PC-3 (cell line): ENCODE data around the gene GAB1.

Experiments
- EZH2 ChIP-seq: fragments of 300-600 bp; sonication (generic); IDR thresholded peaks from one replicate; pipeline ENCODE4 v1.6.1; 2017; ENCODE audit warnings: antibody characterized with exemption, mild to moderate bottlenecking, low read length; ENCODE audit not compliant: unreplicated experiment
- EZH2phosphoT487 ChIP-seq: fragments of 300-600 bp; sonication (generic); IDR thresholded peaks from 2 replicates; pipeline ENCODE4 v1.6.1; 2018; ENCODE audit warnings: mild to moderate bottlenecking, antibody characterized with exemption, low read length, borderline replicate concordance
- TF ChIP-seq, protein P1 (sequence below): fragments of 300-600 bp; sonication (generic); conservative IDR thresholded peaks from 2 replicates; pipeline ENCODE4 v1.5.1; 2017; ENCODE audit warnings: antibody characterized with exemption, low read depth, mild to moderate bottlenecking, low read length

DNA sequence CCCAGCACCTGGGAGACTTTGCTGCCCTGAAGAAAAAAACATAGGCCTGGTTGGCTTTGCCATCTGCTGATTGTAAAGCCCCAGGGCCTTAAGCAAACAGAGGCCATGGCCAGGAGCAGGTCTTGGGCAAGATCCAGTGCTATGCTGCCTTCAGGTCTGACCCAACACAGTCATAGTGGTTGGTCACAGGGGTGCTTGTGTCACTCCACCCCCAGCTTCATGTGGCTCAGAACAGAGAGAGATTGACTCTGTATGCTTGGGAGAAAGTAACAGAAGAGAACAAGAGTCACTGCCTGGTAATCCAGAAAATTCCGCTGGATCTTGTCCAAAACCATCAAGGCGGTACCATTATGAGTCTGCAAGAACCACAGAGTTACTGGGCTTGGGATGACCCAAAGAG, 152.4 kb downstream of the GAB1 start:
- TF ChIP-seq, protein P1, sequence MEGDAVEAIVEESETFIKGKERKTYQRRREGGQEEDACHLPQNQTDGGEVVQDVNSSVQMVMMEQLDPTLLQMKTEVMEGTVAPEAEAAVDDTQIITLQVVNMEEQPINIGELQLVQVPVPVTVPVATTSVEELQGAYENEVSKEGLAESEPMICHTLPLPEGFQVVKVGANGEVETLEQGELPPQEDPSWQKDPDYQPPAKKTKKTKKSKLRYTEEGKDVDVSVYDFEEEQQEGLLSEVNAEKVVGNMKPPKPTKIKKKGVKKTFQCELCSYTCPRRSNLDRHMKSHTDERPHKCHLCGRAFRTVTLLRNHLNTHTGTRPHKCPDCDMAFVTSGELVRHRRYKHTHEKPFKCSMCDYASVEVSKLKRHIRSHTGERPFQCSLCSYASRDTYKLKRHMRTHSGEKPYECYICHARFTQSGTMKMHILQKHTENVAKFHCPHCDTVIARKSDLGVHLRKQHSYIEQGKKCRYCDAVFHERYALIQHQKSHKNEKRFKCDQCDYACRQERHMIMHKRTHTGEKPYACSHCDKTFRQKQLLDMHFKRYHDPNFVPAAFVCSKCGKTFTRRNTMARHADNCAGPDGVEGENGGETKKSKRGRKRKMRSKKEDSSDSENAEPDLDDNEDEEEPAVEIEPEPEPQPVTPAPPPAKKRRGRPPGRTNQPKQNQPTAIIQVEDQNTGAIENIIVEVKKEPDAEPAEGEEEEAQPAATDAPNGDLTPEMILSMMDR, result no peak
- TF ChIP-seq EZH2 (no peak), EZH2phosphoT487 (no peak)
